Upper lobe of right lung (tissue), 1 donor: ENCODE measurements around the gene UGDH. TPM values are rescaled to one million over a fixed set of nuclear protein-coding genes. Genes with fewer than 3 reads are reported as not detected.
A peak's percentile ranks its signal among the peaks of the same experiment; 100 is the strongest.

Experiments
- ATAC-seq: fragments of 200-7000 bp; cut with Tn5 transposase; one replicate; pipeline ENCODE4 v1.9.1; 2020; ENCODE audit warnings: mild to moderate bottlenecking, moderate library complexity
- DNase-seq: peaks from one replicate; pipeline ENCODE4 v3.0.0-alpha.2; 2020
- H3K27ac ChIP-seq: fragments of 200-600 bp; one replicate; pipeline ENCODE4 v1.8.0; 2022
- H3K27me3 ChIP-seq: fragments of 200-600 bp; one replicate; pipeline ENCODE4 v1.8.0; 2022; ENCODE audit warnings: mild to moderate bottlenecking
- H3K36me3 ChIP-seq: fragments of 200-600 bp; one replicate; pipeline ENCODE4 v1.8.0; 2022
- H3K4me1 ChIP-seq: fragments of 200-600 bp; one replicate; pipeline ENCODE4 v1.8.0; 2022
- H3K4me3 ChIP-seq: fragments of 200-600 bp; one replicate; pipeline ENCODE4 v1.8.0; 2022; ENCODE audit warnings: mild to moderate bottlenecking
- H3K9me3 ChIP-seq: fragments of 200-600 bp; one replicate; pipeline ENCODE4 v1.8.0; 2022
- intact Hi-C: fragments of 100-400 bp; cut with DNase I; formaldehyde crosslinking; loops from one replicate; pipeline ENCODE4 v1.11.0; 2022
- total RNA-seq: library from RNA; stranded (reverse); fragmentation: NEBNext Ultra II Directional; extraction: Animal tissue kit (Norgen Biotek cat#: 25700); gene quantifications from one replicate; pipeline ENCODE4 v1.2.1, GENCODE V29; 2021
- TF ChIP-seq, protein P1 (sequence below): fragments of 200-600 bp; IDR thresholded peaks from one replicate; pipeline ENCODE4 v1.8.0; 2022; ENCODE audit warnings: antibody characterized with exemption
- donor health status: DM: no; HTN: yes; CAD: no; lungs with severe emphysema.

Gene UGDH
- total RNA-seq, 1 donor from 2014 or later, result 55.2 TPM

DNA sequence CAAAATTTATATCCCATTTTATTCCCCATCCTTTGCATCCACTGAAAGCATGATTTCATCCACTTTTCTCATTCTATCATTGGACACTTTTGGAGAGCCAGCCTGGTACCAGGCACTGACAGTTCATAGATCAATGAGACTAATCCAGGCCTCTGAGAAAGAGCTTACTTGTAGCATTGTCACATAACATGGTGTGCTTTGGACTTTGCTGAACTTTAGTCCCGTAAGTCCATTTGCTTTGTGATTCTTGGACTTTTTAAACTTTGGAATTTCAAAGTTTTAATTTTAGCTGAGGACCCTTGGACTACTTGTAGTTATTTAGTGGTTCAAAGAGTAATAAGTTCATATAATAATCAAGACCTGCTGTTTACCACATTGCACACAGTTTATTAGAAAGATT is 56.8 kb downstream of the UGDH start:
- intact Hi-C loops, result no loop called here

DNA sequence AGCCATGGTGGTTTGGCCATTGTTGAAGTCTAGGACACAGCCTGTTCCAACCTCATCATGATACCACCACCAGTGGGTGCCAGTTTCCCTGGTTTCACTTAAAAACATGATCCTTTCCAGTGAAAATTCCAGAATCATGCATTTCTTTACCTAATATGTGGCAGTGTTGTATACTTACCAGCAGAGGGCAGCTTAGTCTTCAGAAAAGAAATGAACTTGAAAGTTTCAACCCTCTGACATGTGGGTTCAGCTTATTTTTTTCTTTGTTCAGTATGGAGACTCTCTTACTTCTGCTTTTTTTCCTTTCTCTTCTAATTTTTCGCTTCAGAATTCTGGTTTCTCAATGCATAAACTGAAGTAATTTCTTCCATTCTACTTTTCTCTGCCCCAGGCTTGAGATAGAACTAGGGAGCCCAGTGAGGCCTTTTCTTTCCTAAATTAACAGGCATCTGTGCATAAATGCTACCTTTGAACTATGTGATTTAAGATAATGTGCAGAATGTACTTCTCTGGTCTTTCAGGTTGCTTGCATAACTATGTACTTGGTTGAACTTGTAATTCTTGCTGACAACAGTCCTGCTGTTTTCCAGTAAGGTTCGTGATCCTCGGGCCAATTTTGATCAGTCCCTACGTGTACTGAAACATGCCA is 57.7 kb downstream of the UGDH start:
- H3K4me3 ChIP-seq, result no peak overlapping the region
- DNase-seq, result no peak
- no peaks in the 10 kb centered on the region for H3K4me1 ChIP-seq
- no peaks in the 10 kb centered on the region for H3K27me3 ChIP-seq
- H3K27ac ChIP-seq, result no peak overlapping the region
- TF ChIP-seq, protein P1, sequence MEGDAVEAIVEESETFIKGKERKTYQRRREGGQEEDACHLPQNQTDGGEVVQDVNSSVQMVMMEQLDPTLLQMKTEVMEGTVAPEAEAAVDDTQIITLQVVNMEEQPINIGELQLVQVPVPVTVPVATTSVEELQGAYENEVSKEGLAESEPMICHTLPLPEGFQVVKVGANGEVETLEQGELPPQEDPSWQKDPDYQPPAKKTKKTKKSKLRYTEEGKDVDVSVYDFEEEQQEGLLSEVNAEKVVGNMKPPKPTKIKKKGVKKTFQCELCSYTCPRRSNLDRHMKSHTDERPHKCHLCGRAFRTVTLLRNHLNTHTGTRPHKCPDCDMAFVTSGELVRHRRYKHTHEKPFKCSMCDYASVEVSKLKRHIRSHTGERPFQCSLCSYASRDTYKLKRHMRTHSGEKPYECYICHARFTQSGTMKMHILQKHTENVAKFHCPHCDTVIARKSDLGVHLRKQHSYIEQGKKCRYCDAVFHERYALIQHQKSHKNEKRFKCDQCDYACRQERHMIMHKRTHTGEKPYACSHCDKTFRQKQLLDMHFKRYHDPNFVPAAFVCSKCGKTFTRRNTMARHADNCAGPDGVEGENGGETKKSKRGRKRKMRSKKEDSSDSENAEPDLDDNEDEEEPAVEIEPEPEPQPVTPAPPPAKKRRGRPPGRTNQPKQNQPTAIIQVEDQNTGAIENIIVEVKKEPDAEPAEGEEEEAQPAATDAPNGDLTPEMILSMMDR, result peak; percentile 83
- intact Hi-C loops, result no loop called here
- H3K36me3 ChIP-seq, result peaks cover 63% of the 10 kb centered on the region
- peak; percentile 96 for ATAC-seq
- H3K9me3 ChIP-seq, result no peaks in the 10 kb centered on the region

More for the DNA sequence above, 56.8 kb downstream of the UGDH start:
- peaks cover 55% of the 10 kb centered on the region for H3K36me3 ChIP-seq
- H3K27ac ChIP-seq, result no peak overlapping the region
- H3K4me1 ChIP-seq, result no peaks in the 10 kb centered on the region
- H3K27me3 ChIP-seq, result no peaks in the 10 kb centered on the region
- no peak overlapping the region for H3K4me3 ChIP-seq
- TF ChIP-seq, protein P1, result no peak
- DNase-seq (no peak), ATAC-seq (no peak)
- no peaks in the 10 kb centered on the region for H3K9me3 ChIP-seq

DNA sequence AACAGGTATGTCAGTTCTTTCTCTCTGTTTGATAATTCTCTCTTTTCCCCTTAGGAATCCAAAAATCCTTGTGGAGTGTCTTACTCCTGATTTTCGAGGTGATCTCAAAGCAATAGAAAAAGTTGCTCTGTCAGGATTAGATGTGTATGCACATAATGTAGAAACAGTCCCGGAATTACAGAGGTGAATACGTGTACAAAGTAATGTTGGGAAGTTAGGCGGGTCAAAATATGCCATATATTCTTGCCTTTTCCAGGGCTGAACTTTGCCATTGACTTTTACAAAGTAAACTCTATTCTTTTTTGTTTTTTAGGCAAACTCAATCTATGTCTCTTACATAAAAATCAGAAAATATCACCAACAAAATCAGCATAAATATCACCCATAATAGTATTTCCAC is 59.8 kb downstream of the UGDH start:
- intact Hi-C loops, result no loop called here
- no peak overlapping the region for H3K27ac ChIP-seq
- no peak for DNase-seq
- H3K4me3 ChIP-seq, result no peak overlapping the region
- TF ChIP-seq, protein P1, result no peak
- ATAC-seq, result no peak
- H3K9me3 ChIP-seq, result no peaks in the 10 kb centered on the region
- H3K4me1 ChIP-seq, result no peaks in the 10 kb centered on the region
- peaks cover 70% of the 10 kb centered on the region for H3K36me3 ChIP-seq
- H3K27me3 ChIP-seq, result no peaks in the 10 kb centered on the region

DNA sequence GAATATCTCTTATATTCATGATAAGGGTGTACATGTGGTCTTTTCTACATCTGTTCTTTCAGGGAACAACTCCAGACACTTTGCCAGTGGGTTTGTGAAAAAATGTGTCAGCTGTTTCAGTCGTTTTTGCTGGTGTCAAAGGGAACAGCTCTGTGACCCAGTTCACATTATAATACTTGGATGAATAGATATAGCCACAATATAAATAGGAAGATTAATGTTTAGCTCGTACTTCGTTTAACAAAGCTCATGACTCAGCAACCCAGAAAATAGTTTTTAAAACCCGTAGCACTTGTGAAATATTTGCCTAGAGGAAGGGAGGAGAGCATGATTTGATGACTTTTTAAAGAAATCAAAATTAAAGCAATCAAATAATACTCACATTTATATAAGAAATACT is 60.5 kb downstream of the UGDH start:
- H3K4me3 ChIP-seq, result no peak overlapping the region
- DNase-seq, result no peak
- ATAC-seq, result no peak
- no peak overlapping the region for H3K27ac ChIP-seq
- no peaks in the 10 kb centered on the region for H3K4me1 ChIP-seq
- H3K36me3 ChIP-seq, result peaks cover 70% of the 10 kb centered on the region
- TF ChIP-seq, protein P1, result no peak
- intact Hi-C loops, result no loop called here
- no peaks in the 10 kb centered on the region for H3K27me3 ChIP-seq
- no peaks in the 10 kb centered on the region for H3K9me3 ChIP-seq

DNA sequence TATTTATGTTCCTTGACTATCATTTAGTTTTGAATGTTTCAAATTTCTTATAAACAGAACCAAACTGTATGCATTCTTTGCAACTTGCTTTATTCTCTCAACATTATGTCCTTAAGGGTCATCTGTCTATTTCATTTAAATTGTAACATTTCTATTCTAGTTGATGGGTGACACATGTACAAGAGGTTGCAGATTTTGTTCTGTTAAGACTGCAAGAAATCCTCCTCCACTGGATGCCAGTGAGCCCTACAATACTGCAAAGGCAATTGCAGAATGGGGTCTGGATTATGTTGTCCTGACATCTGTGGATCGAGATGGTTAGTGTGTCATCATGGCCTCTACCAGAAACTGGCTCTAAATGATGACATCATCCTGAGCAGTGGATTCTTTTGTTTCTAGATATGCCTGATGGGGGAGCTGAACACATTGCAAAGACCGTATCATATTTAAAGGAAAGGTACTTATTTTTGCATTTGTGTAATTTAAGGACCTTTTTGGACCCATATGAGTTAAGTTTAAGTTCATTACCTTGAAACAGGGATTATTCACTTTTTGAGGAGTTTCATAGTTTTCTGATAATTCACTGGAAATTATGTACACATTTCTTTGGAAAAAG is 62.2 kb downstream of the UGDH start:
- H3K9me3 ChIP-seq, result no peaks in the 10 kb centered on the region
- H3K4me1 ChIP-seq, result no peaks in the 10 kb centered on the region
- no peak overlapping the region for H3K27ac ChIP-seq
- TF ChIP-seq, protein P1, result no peak
- peaks cover 61% of the 10 kb centered on the region for H3K36me3 ChIP-seq
- intact Hi-C loops, result no loop called here
- H3K4me3 ChIP-seq, result no peak overlapping the region
- no peaks in the 10 kb centered on the region for H3K27me3 ChIP-seq
- ATAC-seq (no peak), DNase-seq (no peak)
